8988T (cell line): ENCODE measurements around the gene BLVRA.
"Not testable (repeated sequence)": the region's sequence is repeated elsewhere in the genome, so short reads cannot be mapped to it uniquely, and the experiment has no call there.

Experiments used
- DNase-seq: peaks from one replicate; pipeline ENCODE4 v3.0.0; 2011

The BLVRA gene

DNA sequence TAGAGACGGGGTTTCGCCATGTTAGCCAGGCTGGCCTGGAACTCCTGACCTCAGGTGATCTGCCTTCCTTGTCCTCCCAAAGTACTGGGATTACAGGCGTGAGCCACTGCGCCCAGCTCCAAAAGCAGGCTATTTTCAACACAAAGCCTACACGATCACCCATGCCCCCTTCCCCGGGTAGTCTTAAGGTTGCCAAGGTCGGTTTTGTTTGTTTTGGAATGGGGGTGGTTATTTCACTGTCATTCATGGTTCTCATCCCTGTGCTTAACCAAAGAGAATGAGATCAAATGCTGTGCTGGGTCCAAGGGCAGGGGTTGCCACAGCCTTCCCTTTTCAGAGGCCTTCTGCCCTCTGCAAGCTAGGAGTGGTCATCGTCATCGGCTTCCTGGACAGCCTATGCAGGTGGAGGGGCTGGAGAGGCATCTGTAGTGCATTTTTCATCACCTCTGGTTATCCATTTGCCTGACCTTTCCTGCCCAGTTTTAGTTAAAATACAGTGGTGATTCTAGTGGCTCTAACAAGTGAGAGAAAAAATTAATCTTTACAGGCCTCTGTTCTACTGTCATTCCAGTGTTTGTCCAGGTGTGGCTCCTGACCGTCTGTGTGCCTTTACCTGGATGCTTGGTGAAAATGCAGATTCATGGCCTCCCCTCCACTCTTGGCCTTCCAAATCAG, 11.4 kb downstream of the BLVRA start:
- DNase-seq, result no peak

DNA sequence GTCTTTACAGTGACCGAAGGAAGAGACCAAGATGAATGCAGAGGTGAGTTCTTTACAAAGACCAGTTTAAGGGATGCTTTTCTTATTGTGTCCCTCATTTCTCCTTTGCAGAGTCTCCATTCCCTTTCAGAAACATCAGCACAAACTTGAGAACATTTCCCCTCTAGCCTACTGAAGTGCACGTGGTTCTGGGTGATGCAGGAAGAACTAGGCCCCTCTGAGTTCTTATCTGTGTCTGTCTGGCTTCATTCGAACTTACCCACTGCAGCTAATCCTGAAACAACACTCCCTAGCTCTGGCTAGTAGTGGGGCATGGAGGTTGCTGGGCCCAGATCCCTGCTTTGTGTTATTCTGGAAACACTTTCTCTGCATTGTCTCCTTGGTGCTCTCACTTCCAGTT, 12.6 kb downstream of the BLVRA start:
- DNase-seq, result no peak

DNA sequence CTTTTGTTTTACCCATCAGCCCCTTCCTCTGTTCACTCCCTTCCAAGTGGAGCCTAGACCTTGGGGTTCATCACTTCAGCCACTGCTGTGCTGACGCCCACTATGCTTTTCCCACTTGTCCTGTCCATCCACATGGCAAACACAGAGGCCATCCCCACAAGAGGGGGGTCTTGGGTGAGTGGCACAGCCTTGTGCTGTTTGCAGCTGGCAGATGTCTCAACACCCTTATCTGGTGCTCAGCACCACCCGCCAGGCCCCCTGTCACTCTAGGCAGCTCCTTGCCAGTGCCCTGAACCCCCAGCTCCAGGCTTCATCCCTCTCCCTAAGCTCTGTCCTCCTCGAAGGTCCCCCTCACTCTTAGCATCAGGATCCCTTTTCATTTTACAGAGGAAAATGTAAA, 13.1 kb downstream of the BLVRA start:
- no peak for DNase-seq

DNA sequence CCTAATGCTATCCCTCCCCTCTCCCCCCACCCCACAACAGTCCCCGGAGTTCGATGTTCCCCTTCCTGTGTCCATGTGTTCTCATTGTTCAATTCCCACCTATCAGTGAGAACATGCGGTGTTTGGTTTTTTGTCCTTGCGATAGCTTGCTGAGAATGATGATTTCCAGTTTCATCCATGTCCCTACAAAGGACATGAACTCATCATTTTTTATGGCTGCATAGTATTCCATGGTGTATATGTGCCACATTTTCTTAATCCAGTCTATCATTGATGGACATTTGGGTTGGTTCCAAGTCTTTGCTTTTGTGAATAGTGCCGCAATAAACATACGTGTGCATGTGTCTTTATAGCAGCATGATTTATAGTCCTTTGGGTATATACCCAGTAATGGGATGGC, 14.8 kb downstream of the BLVRA start:
- not testable (repeated sequence) for DNase-seq

DNA sequence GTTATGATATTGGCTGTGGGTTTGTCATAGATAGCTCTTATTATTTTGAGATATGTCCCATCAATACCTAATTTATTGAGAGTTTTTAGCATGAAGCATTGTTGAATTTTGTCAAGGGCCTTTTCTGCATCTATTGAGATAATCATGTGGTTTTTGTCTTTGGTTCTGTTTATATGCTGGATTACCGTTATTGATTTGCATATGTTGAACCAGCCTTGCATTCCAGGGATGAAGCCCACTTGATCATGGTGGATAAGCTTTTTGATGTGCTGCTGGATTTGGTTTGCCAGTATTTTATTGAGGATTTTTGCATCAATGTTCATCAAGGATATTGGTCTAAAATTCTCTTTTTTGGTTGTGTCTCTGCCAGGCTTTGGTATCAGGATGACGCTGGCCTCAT, 16.8 kb downstream of the BLVRA start:
- not testable (repeated sequence) for DNase-seq

DNA sequence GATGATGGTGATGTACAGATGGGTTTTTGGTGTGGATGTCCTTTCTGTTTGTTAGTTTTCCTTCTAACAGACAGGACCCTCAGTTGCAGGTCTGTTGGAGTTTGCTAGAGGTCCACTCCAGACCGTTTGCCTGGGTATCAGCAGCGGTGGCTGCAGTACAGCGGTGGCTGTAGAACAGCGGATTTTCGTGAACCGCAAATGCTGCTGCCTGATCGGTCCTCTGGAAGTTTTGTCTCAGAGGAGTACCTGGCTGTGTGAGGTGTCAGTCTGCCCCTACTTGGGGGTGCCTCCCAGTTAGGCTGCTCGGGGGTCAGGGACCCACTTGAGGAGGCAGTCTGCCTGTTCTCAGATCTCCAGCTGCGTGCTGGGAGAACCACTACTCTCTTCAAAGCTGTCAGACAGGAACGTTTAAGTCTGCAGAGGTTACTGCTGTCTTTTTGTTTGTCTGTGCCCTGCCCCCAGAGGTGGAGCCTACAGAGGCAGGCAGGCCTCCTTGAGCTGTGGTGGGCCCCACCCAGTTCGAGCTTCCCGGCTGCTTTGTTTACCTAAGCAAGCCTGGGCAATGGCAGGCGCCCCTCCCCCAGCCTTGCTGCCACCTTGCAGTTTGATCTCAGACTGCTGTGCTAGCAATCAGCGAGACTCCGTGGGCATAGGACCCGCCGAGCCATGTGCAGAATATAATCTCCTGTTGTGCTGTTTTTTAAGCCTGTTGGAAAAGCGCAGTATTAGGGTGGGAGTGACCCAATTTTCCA, 20.0 kb downstream of the BLVRA start:
- DNase-seq, result not testable (repeated sequence)

DNA sequence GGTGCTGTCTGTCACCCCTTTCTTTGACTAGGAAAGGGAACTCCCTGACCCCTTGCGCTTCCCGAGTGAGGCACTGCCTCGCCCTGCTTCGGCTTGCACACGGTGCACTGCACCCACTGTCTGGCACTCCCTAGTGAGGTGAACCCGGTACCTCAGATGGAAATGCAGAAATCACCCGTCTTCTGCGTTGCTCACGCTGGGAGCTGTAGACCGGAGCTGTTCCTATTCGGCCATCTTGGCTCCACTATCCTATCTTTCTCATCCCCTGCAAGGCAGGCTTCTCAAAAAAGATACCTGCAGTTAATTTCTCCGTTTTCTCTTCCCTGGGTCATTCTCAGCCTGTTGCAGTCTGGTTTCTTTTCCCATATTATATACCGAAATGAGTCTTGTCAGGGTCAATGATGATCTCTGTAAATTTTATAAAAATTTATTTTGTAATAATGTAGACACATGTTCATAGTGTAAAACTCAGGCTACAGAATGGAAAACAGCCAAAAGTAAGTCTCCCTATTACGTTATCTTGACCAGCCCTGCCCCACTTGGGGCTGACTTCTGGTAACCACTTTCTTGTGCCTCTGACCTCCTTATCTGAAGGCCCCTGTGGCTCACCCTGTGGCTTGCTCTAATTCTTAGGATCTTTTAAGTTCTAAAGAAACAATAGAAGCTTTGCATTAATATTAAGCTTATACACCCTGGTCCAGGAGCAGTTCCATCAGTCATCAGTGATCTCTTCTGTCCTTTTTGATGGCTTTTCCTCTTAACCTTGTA, 20.7 kb downstream of the BLVRA start:
- no peak for DNase-seq

DNA sequence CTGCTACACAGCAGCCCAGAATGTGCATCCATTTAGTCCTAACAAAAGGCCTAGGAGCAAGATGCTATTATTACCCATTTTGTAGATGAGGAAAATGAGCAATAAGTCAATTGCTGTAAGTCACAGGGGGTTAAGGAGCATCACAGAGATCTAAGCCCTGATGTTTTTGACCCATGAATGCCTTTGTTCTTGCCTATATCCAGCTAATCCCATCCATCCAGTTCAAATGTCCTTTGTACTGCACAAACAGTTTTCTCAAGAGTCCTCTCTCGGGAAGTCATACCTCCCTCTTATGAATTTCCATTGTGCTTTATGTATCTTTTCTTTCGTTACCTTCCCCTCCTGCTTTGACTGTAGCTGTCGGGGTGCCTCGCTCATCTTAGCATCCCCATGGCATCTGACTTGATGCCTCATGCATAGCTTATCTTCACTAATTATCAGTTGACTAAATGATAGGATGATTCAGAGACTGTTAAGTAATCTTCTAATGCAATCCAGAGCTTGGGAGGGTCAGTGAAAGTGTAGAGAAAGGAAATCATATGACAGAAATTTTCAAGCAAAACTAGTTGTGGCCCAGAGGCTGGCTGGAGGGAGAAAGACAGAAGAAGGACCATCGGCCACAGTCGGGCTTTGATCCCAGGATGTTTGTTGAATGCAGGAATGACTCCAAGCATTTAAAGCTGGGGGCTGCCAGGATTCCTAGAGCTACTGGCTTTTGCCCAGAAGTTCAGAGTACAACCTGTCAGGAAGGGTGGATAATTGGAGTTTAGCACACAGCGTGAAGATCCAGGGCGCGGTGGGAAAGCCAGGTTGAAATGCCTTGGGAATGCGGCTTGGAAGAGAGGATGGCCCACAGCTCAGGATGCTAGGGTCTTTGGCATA, 23.5 kb downstream of the BLVRA start:
- DNase-seq, result no peak

DNA sequence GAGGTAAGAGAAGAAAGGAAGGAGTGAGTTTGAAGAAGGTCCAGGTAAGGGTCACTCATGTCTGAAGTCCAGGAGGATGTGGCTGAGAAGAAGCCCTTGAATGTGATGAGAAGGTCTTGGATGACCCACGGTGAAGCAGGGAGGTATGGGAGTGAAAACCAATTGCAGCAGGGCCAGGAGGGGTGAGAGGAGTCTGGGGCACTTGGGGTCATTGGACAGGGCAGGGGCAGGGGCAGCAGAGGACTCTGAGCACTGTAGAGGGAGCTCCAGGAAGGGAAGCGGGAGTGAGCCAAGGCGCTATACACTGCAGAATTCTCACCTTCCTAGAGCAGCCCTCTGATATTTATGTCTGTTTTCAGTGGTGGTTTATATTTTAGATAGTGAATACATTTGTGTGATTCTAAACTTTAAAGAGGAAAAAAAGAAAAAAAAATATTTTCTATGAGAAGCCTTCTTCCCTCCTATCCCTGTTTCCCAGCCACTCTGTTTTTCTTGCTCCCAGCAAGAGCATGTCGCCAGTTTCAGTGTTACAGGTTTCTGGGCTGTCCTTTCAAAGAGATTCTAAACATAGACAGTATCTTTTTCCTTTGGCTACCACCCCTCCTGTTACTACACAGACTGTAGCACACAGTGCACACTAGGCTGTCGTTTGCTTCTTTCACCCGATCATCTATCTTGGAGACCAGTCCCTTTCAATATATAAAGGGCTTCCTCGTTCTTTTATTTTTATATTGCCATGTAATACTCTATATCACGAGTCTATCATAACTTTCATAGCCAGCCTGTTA, 24.5 kb downstream of the BLVRA start:
- no peak for DNase-seq

DNA sequence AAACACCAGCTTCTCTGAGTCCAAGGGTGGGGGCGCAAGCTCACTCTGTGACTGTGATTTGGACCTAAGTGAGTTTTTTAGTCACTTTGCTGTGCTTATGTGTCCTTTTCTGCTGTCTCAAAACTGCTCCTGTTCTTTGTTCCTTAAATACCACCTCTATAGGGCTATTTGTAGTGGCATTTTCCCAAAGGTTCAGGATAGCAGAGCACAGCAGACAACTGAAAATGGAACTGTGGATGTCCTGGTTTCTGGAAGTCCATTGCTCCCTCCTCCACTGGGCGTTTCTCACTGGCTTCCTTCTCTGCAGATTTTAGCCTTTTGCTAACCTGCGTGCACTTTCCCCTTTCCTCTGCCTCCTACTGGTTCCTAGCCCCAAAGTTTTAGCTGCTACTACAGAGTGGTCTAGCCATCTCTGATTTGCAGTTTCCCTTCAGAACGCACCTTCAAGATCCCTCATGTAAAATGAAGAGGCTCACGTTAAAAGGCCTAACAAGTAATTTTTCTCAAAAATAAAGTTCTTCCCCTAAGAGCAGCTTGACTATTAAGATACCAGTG, 25.6 kb downstream of the BLVRA start:
- no peak for DNase-seq

DNA sequence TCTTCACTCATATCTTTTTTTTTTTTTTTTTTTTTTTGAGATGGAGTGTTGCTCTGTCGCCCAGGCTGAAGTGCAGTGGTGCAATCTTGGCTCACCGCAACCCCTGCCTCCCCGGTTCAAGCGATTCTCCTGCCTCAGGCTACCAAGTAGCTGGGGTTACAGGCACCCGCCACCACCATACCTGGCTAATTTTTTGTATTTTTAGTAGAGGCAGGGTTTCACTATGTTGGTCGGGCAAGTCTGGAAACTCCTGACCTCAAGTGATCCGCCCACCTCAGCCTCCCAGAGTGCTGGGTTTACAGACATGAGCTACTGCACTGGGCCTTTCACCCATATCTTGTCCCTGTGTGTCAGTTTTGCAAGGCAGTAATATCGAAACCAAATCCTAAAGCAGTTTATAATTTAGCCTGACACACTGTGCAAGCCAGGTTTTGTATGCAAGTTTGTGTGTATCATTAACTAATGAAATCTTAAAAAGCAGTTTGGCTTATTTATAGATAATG, 26.2 kb downstream of the BLVRA start:
- DNase-seq, result not testable (repeated sequence)

DNA sequence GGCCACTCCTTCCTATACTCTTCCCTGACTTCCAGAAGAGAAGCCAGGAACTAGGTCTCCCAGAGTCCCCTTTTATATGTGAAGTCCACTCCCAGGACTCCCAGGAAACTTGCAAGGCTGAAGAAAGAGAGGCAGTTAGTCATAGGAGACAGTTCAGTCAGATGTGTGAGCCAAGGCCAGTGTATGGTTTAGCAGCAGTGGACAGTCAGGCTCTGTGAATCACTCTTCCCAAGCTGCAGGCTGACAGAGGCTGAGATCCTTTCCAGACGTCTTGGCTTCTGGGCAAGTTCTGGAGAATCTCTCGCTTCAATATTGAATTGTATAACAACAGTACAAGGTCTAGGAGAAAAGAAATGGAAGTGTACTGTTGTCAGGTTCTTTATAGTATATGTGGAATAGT, 26.9 kb downstream of the BLVRA start:
- no peak for DNase-seq

DNA sequence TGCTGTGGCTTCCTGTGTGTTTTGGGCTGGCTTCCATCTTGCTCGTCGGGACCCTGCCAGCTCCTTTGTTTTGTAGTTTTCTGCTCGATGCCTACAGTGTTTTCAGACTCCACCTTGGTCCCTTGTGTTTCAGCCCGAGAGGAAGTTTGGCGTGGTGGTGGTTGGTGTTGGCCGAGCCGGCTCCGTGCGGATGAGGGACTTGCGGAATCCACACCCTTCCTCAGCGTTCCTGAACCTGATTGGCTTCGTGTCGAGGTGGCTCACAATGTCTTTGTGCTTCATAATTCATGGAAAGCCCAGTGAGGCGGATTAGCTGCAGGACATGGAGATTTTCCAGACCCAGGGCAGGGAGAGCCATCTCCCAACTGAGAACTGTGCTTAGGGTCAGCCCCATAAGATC, 29.3 kb downstream of the BLVRA start:
- DNase-seq, result no peak

DNA sequence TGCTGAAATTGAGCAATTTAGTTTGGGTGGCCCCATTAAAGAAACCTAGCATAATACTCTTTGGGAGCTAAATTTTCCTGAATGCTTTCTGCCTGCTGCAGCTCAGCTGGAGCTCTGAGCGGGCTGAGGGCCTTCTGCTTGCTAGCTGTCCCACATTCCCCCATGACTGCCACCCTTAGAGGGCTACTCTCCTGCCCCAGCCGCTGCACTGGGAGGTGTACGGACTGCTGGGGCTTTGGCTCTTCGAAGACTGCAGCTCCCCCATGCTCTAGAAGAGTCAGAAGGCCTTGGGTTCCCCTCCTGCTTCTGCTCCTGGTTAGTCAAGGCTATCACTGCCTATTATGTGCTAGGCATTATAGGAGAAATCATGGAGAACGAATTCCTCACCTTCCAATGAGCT, 31.5 kb downstream of the BLVRA start:
- DNase-seq, result no peak

DNA sequence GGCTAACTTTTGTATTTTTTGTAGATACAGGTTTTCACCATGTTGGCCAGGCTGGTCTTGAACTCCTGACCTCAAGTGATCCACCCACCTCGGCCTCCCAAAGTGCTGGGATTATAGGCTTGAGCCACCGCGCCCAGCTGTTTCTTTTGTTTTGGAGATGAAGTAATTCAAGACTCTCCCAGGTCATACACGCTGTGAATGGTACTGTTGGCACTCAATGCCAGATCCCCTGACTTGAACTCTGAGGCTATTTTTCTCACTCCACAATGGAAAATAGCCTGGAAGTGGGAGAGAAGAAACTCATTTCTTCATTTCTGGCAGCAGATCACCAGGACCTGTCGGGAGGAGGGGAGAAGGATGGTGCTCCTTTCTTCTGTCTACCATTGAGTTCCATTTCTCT, 32.4 kb downstream of the BLVRA start:
- no peak for DNase-seq

DNA sequence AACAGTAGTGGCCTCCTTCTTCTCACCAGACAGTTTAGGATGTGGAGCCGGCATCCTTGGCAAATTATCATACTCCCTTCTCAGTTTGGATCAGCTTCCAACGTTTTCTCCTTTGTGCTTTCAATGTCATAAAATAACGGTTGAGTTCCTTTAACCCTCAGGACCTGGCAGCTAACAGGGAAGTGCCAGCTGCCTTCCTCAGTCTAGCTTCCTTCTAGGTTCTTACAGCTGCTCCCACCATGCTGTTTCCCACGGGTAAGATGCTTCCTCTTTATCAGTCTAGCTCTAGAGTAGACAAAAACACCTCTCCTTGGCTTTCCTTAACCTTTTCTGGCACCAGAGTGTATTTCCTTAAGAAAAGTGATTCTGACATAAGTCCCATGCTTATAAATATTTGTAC, 33.2 kb downstream of the BLVRA start:
- no peak for DNase-seq

DNA sequence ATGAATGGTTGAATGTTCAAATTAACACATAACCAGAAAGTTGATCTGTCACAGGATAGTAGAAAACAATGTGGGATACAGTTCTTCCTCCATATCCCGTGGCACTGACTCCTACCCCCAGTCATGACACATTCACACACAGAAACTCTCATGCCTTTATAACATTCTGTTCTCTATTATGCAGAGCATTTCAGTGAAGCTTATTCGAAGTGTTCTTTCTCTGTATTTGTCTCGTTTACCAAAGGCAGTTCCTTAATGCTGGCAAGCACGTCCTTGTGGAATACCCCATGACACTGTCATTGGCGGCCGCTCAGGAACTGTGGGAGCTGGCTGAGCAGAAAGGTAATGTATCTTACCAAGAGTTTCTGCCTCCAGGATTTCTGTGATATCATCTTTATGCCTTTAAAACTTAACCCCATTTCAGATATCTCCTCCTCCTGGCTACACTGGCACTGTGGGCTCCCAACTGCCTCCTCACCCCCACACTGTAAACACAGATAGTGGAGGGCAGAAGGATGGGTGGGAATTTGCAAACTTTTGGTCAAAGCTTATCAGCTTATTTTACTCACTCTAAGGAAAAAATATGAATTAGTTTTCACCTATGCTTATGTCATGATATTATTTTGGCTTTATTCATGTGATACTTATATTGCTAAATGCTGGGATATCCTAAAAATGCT, 34.1 kb downstream of the BLVRA start:
- no peak for DNase-seq

DNA sequence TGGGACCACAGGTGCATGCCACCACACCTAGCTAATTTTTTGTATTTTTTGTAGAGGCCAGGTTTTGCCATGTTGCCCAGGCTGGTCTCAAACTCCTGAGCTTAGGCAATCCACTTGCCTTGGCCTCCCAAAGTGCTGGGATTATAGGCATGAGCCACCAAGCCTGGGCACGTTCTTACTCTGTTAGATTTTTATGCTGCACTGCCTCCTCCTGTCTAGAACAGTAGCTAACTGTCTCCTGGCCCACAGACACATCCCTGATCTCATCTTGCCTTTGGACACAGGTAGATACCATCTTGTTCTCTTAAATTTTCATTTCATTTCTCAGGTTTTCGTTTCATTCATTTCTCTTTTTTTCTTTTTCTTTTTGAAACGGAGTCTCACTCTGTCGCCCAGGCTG, 41.1 kb downstream of the BLVRA start:
- DNase-seq, result no peak

DNA sequence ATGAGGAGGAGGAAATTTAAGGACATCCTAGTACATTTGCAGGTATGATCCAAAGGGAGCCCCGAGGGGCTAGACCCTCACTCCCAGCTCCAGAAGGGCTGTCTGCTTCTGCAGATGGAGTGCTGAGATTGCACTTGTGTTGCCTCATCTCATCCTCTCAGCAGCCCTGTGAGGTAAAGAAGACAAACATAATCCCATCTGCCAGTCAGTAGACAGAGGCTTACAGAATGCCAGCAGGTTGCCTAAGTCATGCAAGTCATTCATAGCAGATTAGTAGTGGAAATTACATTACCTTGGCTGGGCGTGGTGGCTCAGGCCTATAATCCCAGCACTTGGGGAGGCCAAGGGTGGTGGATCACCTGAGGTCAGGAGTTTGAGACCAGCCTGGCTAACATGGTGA, 45.4 kb downstream of the BLVRA start:
- no peak for DNase-seq

DNA sequence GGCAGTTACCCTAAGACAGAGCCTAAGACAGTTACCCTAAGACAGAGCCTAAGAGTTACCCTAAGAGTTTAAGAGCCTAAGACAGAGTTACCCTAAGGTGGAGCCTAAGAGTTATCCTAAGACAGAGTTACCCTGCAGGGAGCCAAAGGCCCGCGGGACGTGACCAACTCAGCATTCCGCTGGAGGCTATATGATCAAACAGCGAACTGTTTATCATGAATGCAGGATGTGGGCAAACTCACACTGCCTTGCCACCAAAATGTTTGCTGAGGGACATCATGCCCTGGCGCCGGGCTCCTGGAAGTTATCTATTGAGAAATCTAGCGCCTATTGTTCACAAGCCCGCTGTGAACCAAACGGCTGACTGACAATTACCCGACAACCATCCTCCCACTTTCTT, 49.9 kb downstream of the BLVRA start:
- DNase-seq, result no peak
